WTC11 (cell line): Measurements from ENCODE around the gene AKT2. TPM values are rescaled to one million over a fixed set of nuclear protein-coding genes. Genes with fewer than 3 reads are reported as not detected.

Source experiments
- ATAC-seq: fragments of 200-7000 bp; cut with Tn5 transposase; 2 replicates; pipeline ENCODE4 v1.10.0; 2021; ENCODE audit warnings: mild to moderate bottlenecking, moderate library complexity
- CTCF ChIA-PET: fragments of 300-600 bp; sonication (Branson Sonifier 250); formaldehyde crosslinking; loops from one replicate; lab custom pipeline; 2021; ENCODE audit warnings: antibody characterized with exemption; lab: Charles Lee
- POLR2A ChIA-PET: fragments of 350-600 bp; sonication (Branson Sonifier 250); formaldehyde crosslinking; loops from one replicate; lab custom pipeline; 2021; ENCODE audit warnings: antibody characterized with exemption; lab: Charles Lee
- DNase-seq: peaks from one replicate; pipeline ENCODE4 v3.0.0; 2021; ENCODE audit warnings: low spot score
- H3K27ac Mint-ChIP-seq: 2 replicates; pipeline ENCODE4 v1.8.0; 2021; ENCODE audit warnings: mixed read lengths
- H3K27me3 Mint-ChIP-seq: 2 replicates; pipeline ENCODE4 v1.8.0; 2021; ENCODE audit warnings: low read depth, mild to moderate bottlenecking, moderate library complexity, mixed read lengths
- H3K36me3 Mint-ChIP-seq: 2 replicates; pipeline ENCODE4 v1.8.0; 2021; ENCODE audit warnings: mixed read lengths
- H3K4me1 Mint-ChIP-seq: 2 replicates; pipeline ENCODE4 v1.8.0; 2022; ENCODE audit warnings: mixed read lengths
- H3K4me3 Mint-ChIP-seq: 2 replicates; pipeline ENCODE4 v1.8.0; 2021; ENCODE audit warnings: mild to moderate bottlenecking, moderate library complexity, mixed read lengths
- H3K9me3 Mint-ChIP-seq: 2 replicates; pipeline ENCODE4 v1.8.0; 2021; ENCODE audit warnings: mixed read lengths
- ATF2 ChIP-seq: sonication (generic); formaldehyde crosslinking; IDR thresholded peaks from 2 replicates; pipeline ENCODE4 v1.8.1; 2022; ENCODE audit warnings: low read depth, missing genetic modification reagents, borderline replicate concordance
- ESRRA ChIP-seq: sonication (generic); formaldehyde crosslinking; IDR thresholded peaks from 2 replicates; pipeline ENCODE4 v1.8.1; 2022; ENCODE audit warnings: mild to moderate bottlenecking, missing genetic modification reagents, borderline replicate concordance
- FOXK1 ChIP-seq: sonication (generic); formaldehyde crosslinking; IDR thresholded peaks from 2 replicates; pipeline ENCODE4 v1.8.0; 2022; ENCODE audit warnings: mild to moderate bottlenecking, moderate library complexity, missing genetic modification reagents
- FOXP1 ChIP-seq: sonication (generic); formaldehyde crosslinking; IDR thresholded peaks from 2 replicates; pipeline ENCODE4 v1.8.0; 2022; ENCODE audit warnings: missing genetic modification reagents, mild to moderate bottlenecking, moderate library complexity, borderline replicate concordance
- HMGA2 ChIP-seq: fragments of 250-450 bp; sonication (Bioruptor Pico); IDR thresholded peaks from 2 replicates; pipeline ENCODE4 v1.4.0; 2021; ENCODE audit warnings: mild to moderate bottlenecking, moderate library complexity
- IRF2 ChIP-seq: sonication (generic); formaldehyde crosslinking; IDR thresholded peaks from 2 replicates; pipeline ENCODE4 v1.8.0; 2022; ENCODE audit warnings: low read depth, missing genetic modification reagents, borderline replicate concordance
- JAZF1 ChIP-seq: fragments of 250-450 bp; sonication (Bioruptor Pico); IDR thresholded peaks from 2 replicates; pipeline ENCODE4 v1.9.0; 2021; ENCODE audit warnings: moderate library complexity, mild to moderate bottlenecking, inconsistent platforms
- KAT7 ChIP-seq: sonication (generic); formaldehyde crosslinking; IDR thresholded peaks from 2 replicates; pipeline ENCODE4 v1.8.1; 2023; ENCODE audit warnings: missing genetic modification reagents, mild to moderate bottlenecking, borderline replicate concordance
- MAX ChIP-seq: sonication (generic); formaldehyde crosslinking; IDR thresholded peaks from 2 replicates; pipeline ENCODE4 v1.8.0; 2022; ENCODE audit warnings: mild to moderate bottlenecking, missing genetic modification reagents
- MLX ChIP-seq: sonication (generic); formaldehyde crosslinking; IDR thresholded peaks from 2 replicates; pipeline ENCODE4 v1.8.1; 2023; ENCODE audit warnings: mild to moderate bottlenecking, missing genetic modification reagents, moderate library complexity
- MYBL2 ChIP-seq: sonication (generic); formaldehyde crosslinking; IDR thresholded peaks from 2 replicates; pipeline ENCODE4 v1.8.1; 2023; ENCODE audit warnings: mild to moderate bottlenecking, moderate library complexity, missing genetic modification reagents
- NFATC4 ChIP-seq: fragments of 250-450 bp; sonication (Bioruptor Pico); IDR thresholded peaks from 2 replicates; pipeline ENCODE4 v1.9.0; 2021; ENCODE audit warnings: mild to moderate bottlenecking
- NR2C2 ChIP-seq: sonication (generic); formaldehyde crosslinking; IDR thresholded peaks from 2 replicates; pipeline ENCODE4 v1.8.0; 2022; ENCODE audit warnings: mild to moderate bottlenecking, missing genetic modification reagents
- TEAD1 ChIP-seq: sonication (generic); formaldehyde crosslinking; IDR thresholded peaks from 2 replicates; pipeline ENCODE4 v1.8.0; 2022; ENCODE audit warnings: mild to moderate bottlenecking, missing genetic modification reagents
- USF2 ChIP-seq: sonication (generic); formaldehyde crosslinking; IDR thresholded peaks from 2 replicates; pipeline ENCODE4 v1.8.1; 2023; ENCODE audit warnings: mild to moderate bottlenecking, missing genetic modification reagents, moderate library complexity
- ZNF121 ChIP-seq: sonication (generic); formaldehyde crosslinking; IDR thresholded peaks from 2 replicates; pipeline ENCODE4 v1.8.0; 2023; ENCODE audit warnings: missing genetic modification reagents
- ZNF416 ChIP-seq: fragments of 250-450 bp; sonication (Bioruptor Pico); IDR thresholded peaks from 2 replicates; pipeline ENCODE4 v1.9.0; 2021; ENCODE audit warnings: mild to moderate bottlenecking, inconsistent platforms
- ZNF671 ChIP-seq: fragments of 250-450 bp; sonication (Bioruptor Pico); IDR thresholded peaks from 2 replicates; pipeline ENCODE4 v1.8.0; 2021; ENCODE audit warnings: mild to moderate bottlenecking
- total RNA-seq: library from RNA; stranded (reverse); gene quantifications from 3 replicates; pipeline ENCODE4 v1.2.3, GENCODE V29; 2021
- TF ChIP-seq, protein P1 (sequence below): sonication (generic); formaldehyde crosslinking; IDR thresholded peaks from 2 replicates; pipeline ENCODE4 v1.8.1; 2022; ENCODE audit warnings: low read depth, mild to moderate bottlenecking, moderate library complexity, missing genetic modification reagents, borderline replicate concordance
- TF ChIP-seq, protein P2 (sequence below): sonication (generic); formaldehyde crosslinking; IDR thresholded peaks from 2 replicates; pipeline ENCODE4 v1.8.1; 2023; ENCODE audit warnings: mild to moderate bottlenecking, missing genetic modification reagents
- TF ChIP-seq, protein P3 (sequence below): sonication (generic); formaldehyde crosslinking; conservative IDR thresholded peaks from 2 replicates; pipeline ENCODE4 v1.8.1; 2023; ENCODE audit warnings: mild to moderate bottlenecking, low read depth, missing genetic modification reagents, moderate library complexity

AKT2 gene
- total RNA-seq, 1 experiment from 2014 or later: 156 TPM

DNA sequence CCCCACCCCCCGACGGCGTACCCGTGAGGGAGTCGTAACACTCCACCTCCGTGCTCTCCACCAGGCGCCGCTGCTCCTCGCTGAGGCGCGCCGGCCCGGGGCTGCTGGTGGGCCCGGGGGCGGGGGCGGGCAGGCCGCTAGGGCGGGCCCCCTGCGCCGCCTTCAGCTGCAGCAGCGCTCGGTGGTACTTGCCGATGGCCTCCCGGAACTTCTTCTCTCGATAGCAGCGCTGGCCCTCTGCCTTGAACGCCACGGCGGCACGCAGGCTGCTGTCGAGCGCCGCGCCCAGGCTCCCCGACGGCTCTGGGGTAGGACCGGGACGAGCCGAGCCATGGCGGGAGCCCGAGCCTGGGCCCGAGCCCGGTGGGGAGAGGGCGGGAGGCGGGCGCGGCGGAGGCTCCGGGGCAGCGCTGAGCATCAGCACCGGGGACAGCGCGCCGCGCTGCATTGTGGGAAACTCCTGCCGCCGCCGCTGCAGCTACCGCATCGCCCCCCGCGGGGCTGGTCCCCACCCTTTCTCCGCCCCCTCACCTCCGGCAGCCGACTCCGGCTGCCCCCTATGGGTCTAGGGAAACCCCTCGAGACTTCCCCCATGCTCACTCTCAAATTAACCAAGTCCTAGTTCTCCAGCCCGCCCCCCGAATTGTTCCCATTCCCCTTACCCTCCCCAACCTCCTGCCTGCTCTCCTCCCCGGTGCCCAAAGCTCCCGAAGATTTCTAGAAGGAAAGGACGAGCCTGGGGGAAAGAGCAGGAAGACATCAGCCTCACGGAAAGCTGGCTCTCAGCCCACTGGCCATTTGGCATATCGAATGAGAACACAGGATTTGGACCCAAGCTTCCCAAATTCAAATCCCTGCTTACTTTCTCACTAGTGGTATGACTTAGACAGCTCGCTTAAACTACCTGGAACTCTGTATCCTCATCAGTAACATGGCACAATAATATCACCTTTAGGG is 66.9 kb downstream of the AKT2 start, which contains the start of gene TTC9B (continued):
- TF ChIP-seq MLX (CRISPR knock-in tag) (no peak), ZNF671 (no peak), ESRRA (CRISPR knock-in tag) (peak; percentile 86; the same call in 1 of the 2 replicates), KAT7 (CRISPR knock-in tag) (0 out of 2 replicates have a peak, but pooled peaks have one; percentile 41), FOXK1 (CRISPR knock-in tag) (peak; percentile 26; the same call in 1 of the 2 replicates), ZNF416 (peak; percentile 34; the same call in 1 of the 2 replicates), NFATC4 (0 out of 2 replicates have a peak, but pooled peaks have one; percentile 15), HMGA2 (CRISPR knock-in tag) (no peak), ATF2 (CRISPR knock-in tag) (no peak), IRF2 (no peak), USF2 (CRISPR knock-in tag) (0 out of 2 replicates have a peak, but pooled peaks have one; percentile 9), MAX (no peak)
- TF ChIP-seq, protein P1, sequence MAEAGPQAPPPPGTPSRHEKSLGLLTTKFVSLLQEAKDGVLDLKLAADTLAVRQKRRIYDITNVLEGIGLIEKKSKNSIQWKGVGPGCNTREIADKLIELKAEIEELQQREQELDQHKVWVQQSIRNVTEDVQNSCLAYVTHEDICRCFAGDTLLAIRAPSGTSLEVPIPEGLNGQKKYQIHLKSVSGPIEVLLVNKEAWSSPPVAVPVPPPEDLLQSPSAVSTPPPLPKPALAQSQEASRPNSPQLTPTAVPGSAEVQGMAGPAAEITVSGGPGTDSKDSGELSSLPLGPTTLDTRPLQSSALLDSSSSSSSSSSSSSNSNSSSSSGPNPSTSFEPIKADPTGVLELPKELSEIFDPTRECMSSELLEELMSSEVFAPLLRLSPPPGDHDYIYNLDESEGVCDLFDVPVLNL (CRISPR knock-in tag): peak; percentile 27; the same call in 1 of the 2 replicates
- TF ChIP-seq, protein P2, sequence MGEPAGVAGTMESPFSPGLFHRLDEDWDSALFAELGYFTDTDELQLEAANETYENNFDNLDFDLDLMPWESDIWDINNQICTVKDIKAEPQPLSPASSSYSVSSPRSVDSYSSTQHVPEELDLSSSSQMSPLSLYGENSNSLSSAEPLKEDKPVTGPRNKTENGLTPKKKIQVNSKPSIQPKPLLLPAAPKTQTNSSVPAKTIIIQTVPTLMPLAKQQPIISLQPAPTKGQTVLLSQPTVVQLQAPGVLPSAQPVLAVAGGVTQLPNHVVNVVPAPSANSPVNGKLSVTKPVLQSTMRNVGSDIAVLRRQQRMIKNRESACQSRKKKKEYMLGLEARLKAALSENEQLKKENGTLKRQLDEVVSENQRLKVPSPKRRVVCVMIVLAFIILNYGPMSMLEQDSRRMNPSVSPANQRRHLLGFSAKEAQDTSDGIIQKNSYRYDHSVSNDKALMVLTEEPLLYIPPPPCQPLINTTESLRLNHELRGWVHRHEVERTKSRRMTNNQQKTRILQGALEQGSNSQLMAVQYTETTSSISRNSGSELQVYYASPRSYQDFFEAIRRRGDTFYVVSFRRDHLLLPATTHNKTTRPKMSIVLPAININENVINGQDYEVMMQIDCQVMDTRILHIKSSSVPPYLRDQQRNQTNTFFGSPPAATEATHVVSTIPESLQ (CRISPR knock-in tag): no peak

- peak overlapping the region; percentile 50 for H3K4me3 Mint-ChIP-seq
- POLR2A ChIA-PET: interaction anchor here (0.6 kb wide), 1 partner anchor 25 kb away, joined by 3 read pairs; no protein-coding TSS in a partner anchor
- peaks cover 11% of the 10 kb centered on the region for H3K4me1 Mint-ChIP-seq
- H3K27me3 Mint-ChIP-seq: peaks cover 44% of the 10 kb centered on the region
- no peak overlapping the region for H3K27ac Mint-ChIP-seq
- peak; percentile 60 for ATAC-seq
- CTCF ChIA-PET: interaction anchor here (0.6 to 4.6 kb wide), 56 partner anchors 9 to 453 kb away, joined by 3 to 67 read pairs (median 5); partner anchors contain the start of genes BLVRB, C19orf47, CCNP and MAP3K10
- peak; percentile 82 for DNase-seq
- peaks cover 3% of the 10 kb centered on the region; the same call in 1 of the 2 replicates for H3K36me3 Mint-ChIP-seq
- peaks cover 4% of the 10 kb centered on the region for H3K9me3 Mint-ChIP-seq
- TF ChIP-seq MYBL2 (CRISPR knock-in tag): 0 out of 2 replicates have a peak, but pooled peaks have one; percentile 26
- no peak for TF ChIP-seq ZNF121 (CRISPR knock-in tag)
- TF ChIP-seq NR2C2 (CRISPR knock-in tag): no peak
- TF ChIP-seq, protein P3, sequence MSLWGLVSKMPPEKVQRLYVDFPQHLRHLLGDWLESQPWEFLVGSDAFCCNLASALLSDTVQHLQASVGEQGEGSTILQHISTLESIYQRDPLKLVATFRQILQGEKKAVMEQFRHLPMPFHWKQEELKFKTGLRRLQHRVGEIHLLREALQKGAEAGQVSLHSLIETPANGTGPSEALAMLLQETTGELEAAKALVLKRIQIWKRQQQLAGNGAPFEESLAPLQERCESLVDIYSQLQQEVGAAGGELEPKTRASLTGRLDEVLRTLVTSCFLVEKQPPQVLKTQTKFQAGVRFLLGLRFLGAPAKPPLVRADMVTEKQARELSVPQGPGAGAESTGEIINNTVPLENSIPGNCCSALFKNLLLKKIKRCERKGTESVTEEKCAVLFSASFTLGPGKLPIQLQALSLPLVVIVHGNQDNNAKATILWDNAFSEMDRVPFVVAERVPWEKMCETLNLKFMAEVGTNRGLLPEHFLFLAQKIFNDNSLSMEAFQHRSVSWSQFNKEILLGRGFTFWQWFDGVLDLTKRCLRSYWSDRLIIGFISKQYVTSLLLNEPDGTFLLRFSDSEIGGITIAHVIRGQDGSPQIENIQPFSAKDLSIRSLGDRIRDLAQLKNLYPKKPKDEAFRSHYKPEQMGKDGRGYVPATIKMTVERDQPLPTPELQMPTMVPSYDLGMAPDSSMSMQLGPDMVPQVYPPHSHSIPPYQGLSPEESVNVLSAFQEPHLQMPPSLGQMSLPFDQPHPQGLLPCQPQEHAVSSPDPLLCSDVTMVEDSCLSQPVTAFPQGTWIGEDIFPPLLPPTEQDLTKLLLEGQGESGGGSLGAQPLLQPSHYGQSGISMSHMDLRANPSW (CRISPR knock-in tag): no peak
- no peak for TF ChIP-seq JAZF1 (CRISPR knock-in tag)
- TF ChIP-seq FOXP1 (CRISPR knock-in tag): peak; percentile 66; the same call in 1 of the 2 replicates
- no peak for TF ChIP-seq ATF2 (CRISPR knock-in tag)
- TF ChIP-seq TEAD1 (CRISPR knock-in tag): no peak
- TF ChIP-seq MAX: peak; percentile 51; the same call in 1 of the 2 replicates
These were observed 67.9 kb downstream of the AKT2 start for GRCh38 chr19:40217027-40217810.
